ENCODE results near the gene PIGT.

PIGT gene

GRCh38 chr20:45399018-45399417 lies 16.9 kb upstream of the PIGT start:
- DNase-seq: no peak
- no peak overlapping the region for H3K27ac ChIP-seq (ENCODE audit: insufficient read depth, low read length, poor library complexity, severe bottlenecking)

DNA sequence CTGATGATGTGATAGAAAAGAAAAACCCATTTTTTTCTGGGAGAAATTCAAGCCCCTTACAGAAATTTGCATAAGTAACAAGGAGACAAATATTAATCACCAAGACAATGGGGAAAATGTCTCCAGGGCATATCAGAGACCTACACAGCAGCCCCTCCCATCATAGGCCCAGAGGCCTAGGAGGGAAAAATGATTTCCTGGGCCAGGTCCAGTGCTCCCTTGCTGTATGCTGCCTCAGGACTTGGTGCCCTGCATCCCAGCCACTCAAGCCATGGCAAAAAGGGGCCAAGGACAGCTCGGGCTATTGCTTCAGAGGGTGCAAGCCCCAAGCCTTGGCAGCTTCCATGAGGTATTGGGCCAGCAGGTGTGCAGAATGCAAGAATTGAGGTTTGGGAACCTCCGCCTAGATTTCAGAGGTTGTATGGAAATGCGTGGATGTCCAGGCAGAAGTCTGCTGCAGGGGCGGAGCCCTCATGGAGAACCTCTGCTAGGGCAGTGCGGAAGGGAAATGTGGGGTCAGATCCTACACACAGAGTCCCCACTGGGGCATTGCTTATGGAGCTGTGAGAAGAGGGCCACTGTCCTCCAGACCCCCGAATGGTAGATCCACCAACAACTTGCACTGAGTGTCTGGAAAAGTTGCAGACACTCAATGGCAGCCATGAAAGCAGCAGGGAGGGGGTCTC lies 15.5 kb upstream of the PIGT start:
- Histone ChIP-seq H3K27ac (ENCODE audit: insufficient read depth, low read length, poor library complexity, severe bottlenecking) (no peak overlapping the region), H3K27me3 (replicated peaks; ENCODE audit: control insufficient read depth, insufficient read depth, low read length, poor library complexity, severe bottlenecking) (no peaks in the 10 kb centered on the region), H3K4me1 (ENCODE audit: control insufficient read depth, insufficient read depth, low read length, poor library complexity, severe bottlenecking) (peaks cover 3% of the 10 kb centered on the region), H3K4me3 (ENCODE audit: insufficient read depth, low read depth, low read length, poor library complexity, severe bottlenecking) (no peak overlapping the region), H3K36me3 (ENCODE audit: control insufficient read depth, insufficient read depth, low read length) (peaks cover 4% of the 10 kb centered on the region), H3K9me3 (ENCODE audit: control insufficient read depth, low read length) (peaks cover 9% of the 10 kb centered on the region)
- no peak for DNase-seq

More at GRCh38 chr20:45399018-45399417, 16.9 kb upstream of the PIGT start:
- H3K36me3 ChIP-seq (ENCODE audit: control insufficient read depth, insufficient read depth, low read length): peaks cover 4% of the 10 kb centered on the region
- H3K4me3 ChIP-seq (ENCODE audit: insufficient read depth, low read depth, low read length, poor library complexity, severe bottlenecking): no peak overlapping the region
- H3K9me3 ChIP-seq (ENCODE audit: control insufficient read depth, low read length): peaks cover 9% of the 10 kb centered on the region
- H3K4me1 ChIP-seq (ENCODE audit: control insufficient read depth, insufficient read depth, low read length, poor library complexity, severe bottlenecking): no peaks in the 10 kb centered on the region
- H3K27me3 ChIP-seq (replicated peaks; ENCODE audit: control insufficient read depth, insufficient read depth, low read length, poor library complexity, severe bottlenecking): no peaks in the 10 kb centered on the region

- peaks cover 9% of the 10 kb centered on the region for H3K9me3 ChIP-seq (ENCODE audit: control insufficient read depth, low read length)
- no peak overlapping the region for H3K27ac ChIP-seq (ENCODE audit: insufficient read depth, low read length, poor library complexity, severe bottlenecking)
- no peak for DNase-seq
- no peak overlapping the region for H3K4me3 ChIP-seq (ENCODE audit: insufficient read depth, low read depth, low read length, poor library complexity, severe bottlenecking)
- no peaks in the 10 kb centered on the region for H3K27me3 ChIP-seq (replicated peaks; ENCODE audit: control insufficient read depth, insufficient read depth, low read length, poor library complexity, severe bottlenecking)
- peaks cover 4% of the 10 kb centered on the region for H3K36me3 ChIP-seq (ENCODE audit: control insufficient read depth, insufficient read depth, low read length)
- peaks cover 10% of the 10 kb centered on the region for H3K4me1 ChIP-seq (ENCODE audit: control insufficient read depth, insufficient read depth, low read length, poor library complexity, severe bottlenecking)
These were observed 13.0 kb upstream of the PIGT start for GRCh38 chr20:45402946-45403345.

DNA sequence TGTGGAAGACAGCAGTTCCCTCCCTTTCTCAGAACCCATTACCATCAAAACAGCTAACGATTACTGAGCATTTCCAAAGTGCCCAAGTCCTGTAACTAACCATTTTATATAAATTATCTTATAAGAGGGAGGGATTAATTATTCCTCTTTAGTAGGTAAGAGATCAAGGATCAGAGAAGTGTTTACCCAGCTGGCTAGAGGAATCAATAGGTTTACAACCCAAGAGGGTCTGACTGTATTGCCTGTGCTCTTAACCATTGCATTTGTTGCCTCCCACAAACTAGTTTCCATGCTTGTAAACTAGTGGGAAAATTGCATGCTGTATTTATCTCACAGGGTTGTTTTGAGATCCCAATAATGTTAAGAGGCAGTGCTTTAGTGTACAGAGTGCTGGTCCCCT lies 11.5 kb upstream of the PIGT start:
- H3K9me3 ChIP-seq (ENCODE audit: control insufficient read depth, low read length): peaks cover 9% of the 10 kb centered on the region
- H3K4me1 ChIP-seq (ENCODE audit: control insufficient read depth, insufficient read depth, low read length, poor library complexity, severe bottlenecking): peaks cover 10% of the 10 kb centered on the region
- H3K36me3 ChIP-seq (ENCODE audit: control insufficient read depth, insufficient read depth, low read length): peaks cover 4% of the 10 kb centered on the region
- no peak for DNase-seq
- H3K4me3 ChIP-seq (ENCODE audit: insufficient read depth, low read depth, low read length, poor library complexity, severe bottlenecking): no peak overlapping the region
- H3K27me3 ChIP-seq (replicated peaks; ENCODE audit: control insufficient read depth, insufficient read depth, low read length, poor library complexity, severe bottlenecking): no peaks in the 10 kb centered on the region
- no peak overlapping the region for H3K27ac ChIP-seq (ENCODE audit: insufficient read depth, low read length, poor library complexity, severe bottlenecking)

DNA sequence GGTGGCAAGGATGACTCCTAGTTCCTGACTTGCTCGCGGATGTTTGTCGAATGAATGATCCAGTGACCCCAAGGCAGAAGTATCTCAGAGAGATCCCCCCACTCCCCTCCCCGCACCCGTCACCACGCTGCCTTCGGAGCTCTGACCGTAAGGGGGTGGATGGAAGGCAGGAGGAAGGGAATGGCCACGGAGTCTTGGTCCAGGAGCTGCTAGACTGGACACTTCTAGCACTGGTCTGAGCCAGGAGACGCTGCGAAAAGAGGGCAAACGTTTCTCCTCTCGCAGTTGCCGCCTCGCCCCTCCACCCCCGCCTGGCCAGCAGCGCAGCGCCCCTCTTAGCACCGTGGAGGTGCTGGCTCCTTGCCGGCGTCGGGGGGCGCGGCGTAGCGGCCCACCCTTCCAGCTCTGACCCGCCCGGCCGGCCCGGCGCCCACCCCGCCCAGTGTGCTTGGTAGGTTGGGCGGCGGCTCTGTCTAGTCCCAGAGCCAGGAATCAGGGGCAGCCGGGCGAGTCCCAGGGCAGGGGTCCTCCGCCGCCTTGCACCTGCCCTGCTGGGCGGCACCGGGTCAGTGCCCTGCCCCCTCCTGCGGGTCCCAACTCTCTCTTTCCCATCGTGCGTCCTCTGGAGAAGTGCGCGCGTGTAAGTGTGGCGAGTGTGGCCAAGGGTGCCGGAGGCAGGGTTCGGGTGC lies 10.2 kb upstream of the PIGT start:
- H3K27me3 ChIP-seq (replicated peaks; ENCODE audit: control insufficient read depth, insufficient read depth, low read length, poor library complexity, severe bottlenecking): no peaks in the 10 kb centered on the region
- H3K4me1 ChIP-seq (ENCODE audit: control insufficient read depth, insufficient read depth, low read length, poor library complexity, severe bottlenecking): peaks cover 10% of the 10 kb centered on the region
- peaks cover under 1% of the 10 kb centered on the region for H3K36me3 ChIP-seq (ENCODE audit: control insufficient read depth, insufficient read depth, low read length)
- DNase-seq: no peak
- peaks cover 2% of the 10 kb centered on the region for H3K9me3 ChIP-seq (ENCODE audit: control insufficient read depth, low read length)
- H3K4me3 ChIP-seq (ENCODE audit: insufficient read depth, low read depth, low read length, poor library complexity, severe bottlenecking): peak overlapping the region; percentile 88
- no peak overlapping the region for H3K27ac ChIP-seq (ENCODE audit: insufficient read depth, low read length, poor library complexity, severe bottlenecking)

- H3K36me3 ChIP-seq (ENCODE audit: control insufficient read depth, insufficient read depth, low read length): no peaks in the 10 kb centered on the region
- H3K27ac ChIP-seq (ENCODE audit: insufficient read depth, low read length, poor library complexity, severe bottlenecking): peak overlapping the region; percentile 43
- no peaks in the 10 kb centered on the region for H3K27me3 ChIP-seq (replicated peaks; ENCODE audit: control insufficient read depth, insufficient read depth, low read length, poor library complexity, severe bottlenecking)
- H3K4me1 ChIP-seq (ENCODE audit: control insufficient read depth, insufficient read depth, low read length, poor library complexity, severe bottlenecking): peaks cover 10% of the 10 kb centered on the region
- peak in 1 of 3 donors; percentile 34 for DNase-seq
- H3K4me3 ChIP-seq (ENCODE audit: insufficient read depth, low read depth, low read length, poor library complexity, severe bottlenecking): peak overlapping the region; percentile 88
- no peaks in the 10 kb centered on the region for H3K9me3 ChIP-seq (ENCODE audit: control insufficient read depth, low read length)
These were observed 9.5 kb upstream of the PIGT start for GRCh38 chr20:45406260-45407066.

- H3K36me3 ChIP-seq (ENCODE audit: control insufficient read depth, insufficient read depth, low read length): no peaks in the 10 kb centered on the region
- H3K4me1 ChIP-seq (ENCODE audit: control insufficient read depth, insufficient read depth, low read length, poor library complexity, severe bottlenecking): peaks cover 10% of the 10 kb centered on the region
- H3K4me3 ChIP-seq (ENCODE audit: insufficient read depth, low read depth, low read length, poor library complexity, severe bottlenecking): peak overlapping the region; percentile 88
- no peaks in the 10 kb centered on the region for H3K9me3 ChIP-seq (ENCODE audit: control insufficient read depth, low read length)
- H3K27ac ChIP-seq (ENCODE audit: insufficient read depth, low read length, poor library complexity, severe bottlenecking): peak overlapping the region; percentile 43
- no peak for DNase-seq
- no peaks in the 10 kb centered on the region for H3K27me3 ChIP-seq (replicated peaks; ENCODE audit: control insufficient read depth, insufficient read depth, low read length, poor library complexity, severe bottlenecking)
These were observed 8.7 kb upstream of the PIGT start for GRCh38 chr20:45407067-45407745.

GRCh38 chr20:45407783-45408645 lies 7.9 kb upstream of the PIGT start, which contains the start of gene DBNDD2:
DBNDD2 (plus strand) TSS chr20:45408289; CDS start chr20:45408468, 179 bp downstream.
- no peaks in the 10 kb centered on the region for H3K27me3 ChIP-seq (replicated peaks; ENCODE audit: control insufficient read depth, insufficient read depth, low read length, poor library complexity, severe bottlenecking)
- DNase-seq: no peak
- no peaks in the 10 kb centered on the region for H3K9me3 ChIP-seq (ENCODE audit: control insufficient read depth, low read length)
- peaks cover 10% of the 10 kb centered on the region for H3K4me1 ChIP-seq (ENCODE audit: control insufficient read depth, insufficient read depth, low read length, poor library complexity, severe bottlenecking)
- H3K4me3 ChIP-seq (ENCODE audit: insufficient read depth, low read depth, low read length, poor library complexity, severe bottlenecking): peak within 1 kb of the TSS; percentile 88
- peak within 1 kb of the TSS; percentile 43 for H3K27ac ChIP-seq (ENCODE audit: insufficient read depth, low read length, poor library complexity, severe bottlenecking)
- H3K36me3 ChIP-seq (ENCODE audit: control insufficient read depth, insufficient read depth, low read length): no peaks in the 10 kb centered on the region

DNA sequence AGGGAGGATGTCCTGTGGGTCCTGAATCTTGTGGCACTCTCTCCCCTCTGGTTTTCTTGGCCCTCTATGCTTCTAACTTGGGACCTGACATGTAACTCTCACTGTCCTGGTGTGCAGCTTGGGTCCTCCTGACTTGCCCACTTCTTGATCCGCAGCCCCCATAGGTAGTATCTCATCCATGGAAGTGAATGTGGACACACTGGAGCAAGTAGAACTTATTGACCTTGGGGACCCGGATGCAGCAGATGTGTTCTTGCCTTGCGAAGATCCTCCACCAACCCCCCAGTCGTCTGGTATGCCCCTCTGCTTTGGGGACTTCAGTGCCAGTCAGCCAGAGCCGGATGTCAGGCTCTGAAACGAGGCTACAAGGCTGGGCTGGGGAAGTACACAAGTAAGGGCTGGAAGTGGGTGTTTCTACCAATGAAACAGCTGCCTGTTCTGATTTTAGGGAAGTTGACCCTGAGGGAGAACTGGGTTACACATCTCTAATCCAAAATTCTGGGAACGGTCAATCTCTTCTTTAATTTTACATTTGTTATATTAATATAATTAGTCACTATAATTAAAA lies 7.2 kb upstream of the PIGT start:
- Histone ChIP-seq H3K4me3 (ENCODE audit: insufficient read depth, low read depth, low read length, poor library complexity, severe bottlenecking) (no peak overlapping the region), H3K9me3 (ENCODE audit: control insufficient read depth, low read length) (no peaks in the 10 kb centered on the region), H3K27me3 (replicated peaks; ENCODE audit: control insufficient read depth, insufficient read depth, low read length, poor library complexity, severe bottlenecking) (no peaks in the 10 kb centered on the region), H3K27ac (ENCODE audit: insufficient read depth, low read length, poor library complexity, severe bottlenecking) (no peak overlapping the region), H3K4me1 (ENCODE audit: control insufficient read depth, insufficient read depth, low read length, poor library complexity, severe bottlenecking) (peaks cover 10% of the 10 kb centered on the region), H3K36me3 (ENCODE audit: control insufficient read depth, insufficient read depth, low read length) (no peaks in the 10 kb centered on the region)
- DNase-seq: no peak

Measured in effector memory CD4-positive, alpha-beta T cell (primary cell).